Hypothalamus (tissue), 51 donors: ENCODE results near the gene HIF1A.
"Not testable (repeated sequence)": the region's sequence is repeated elsewhere in the genome, so short reads cannot be mapped to it uniquely, and the experiment has no call there.

ENCODE experiments used
- DNase-seq, 51 donors: peaks; one replicate each; lab custom pipeline; 2025; lab: John Stamatoyannopoulos, UW

Gene HIF1A

GRCh38 chr14:61706096-61706690 lies 10.9 kb downstream of the HIF1A start:
- DNase-seq: no peak

- DNase-seq: not testable (repeated sequence)
These were observed 12.5 kb downstream of the HIF1A start for GRCh38 chr14:61707774-61708173.

DNA sequence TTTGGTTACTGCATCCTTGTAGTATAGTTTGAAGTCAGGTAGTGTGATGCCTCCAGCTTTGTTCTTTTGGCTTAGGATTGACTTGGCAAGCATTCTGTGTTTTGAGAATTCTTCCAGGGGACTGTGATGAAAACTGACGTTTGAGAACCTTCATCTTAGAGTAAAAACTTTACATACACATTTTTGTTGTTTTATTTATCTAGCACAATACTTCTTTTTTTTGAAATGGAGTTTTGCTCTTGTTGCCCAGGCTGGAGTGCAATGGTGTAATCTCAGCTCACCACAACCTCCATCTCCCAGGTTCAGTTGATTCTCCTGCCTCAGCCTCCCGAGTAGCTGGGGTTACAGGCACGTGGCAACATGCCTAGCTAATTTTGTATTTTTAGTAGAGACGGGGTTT lies 13.4 kb downstream of the HIF1A start:
- DNase-seq: not testable (repeated sequence)

GRCh38 chr14:61710853-61711817 lies 15.8 kb downstream of the HIF1A start:
- DNase-seq: no peak

GRCh38 chr14:61712137-61712536 lies 16.8 kb downstream of the HIF1A start:
- no peak for DNase-seq

- no peak for DNase-seq
These were observed 18.6 kb downstream of the HIF1A start for GRCh38 chr14:61713724-61714437.

DNA sequence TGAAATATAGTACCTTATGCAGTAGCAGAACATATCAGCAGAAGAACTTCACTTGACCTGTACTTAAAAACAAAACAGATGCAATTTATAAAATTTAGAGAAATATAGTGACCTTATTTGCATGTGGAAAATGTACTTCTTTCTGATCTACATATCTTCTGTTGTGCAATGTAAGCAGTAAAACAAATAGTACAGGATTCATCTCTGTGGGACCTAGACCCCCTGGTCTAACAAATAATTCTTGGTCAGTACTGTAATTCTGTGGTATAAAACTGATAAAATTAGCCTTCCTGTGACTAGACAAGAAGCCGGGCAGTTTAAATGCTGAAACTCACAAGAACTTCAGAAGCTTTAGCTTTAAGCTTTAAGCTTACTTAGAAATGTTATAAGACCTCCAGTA lies 21.6 kb downstream of the HIF1A start:
- DNase-seq: no peak

- no peak for DNase-seq
These were observed 22.7 kb downstream of the HIF1A start for GRCh38 chr14:61718039-61718438.

GRCh38 chr14:61719344-61720293 lies 24.3 kb downstream of the HIF1A start:
- no peak for DNase-seq

DNA sequence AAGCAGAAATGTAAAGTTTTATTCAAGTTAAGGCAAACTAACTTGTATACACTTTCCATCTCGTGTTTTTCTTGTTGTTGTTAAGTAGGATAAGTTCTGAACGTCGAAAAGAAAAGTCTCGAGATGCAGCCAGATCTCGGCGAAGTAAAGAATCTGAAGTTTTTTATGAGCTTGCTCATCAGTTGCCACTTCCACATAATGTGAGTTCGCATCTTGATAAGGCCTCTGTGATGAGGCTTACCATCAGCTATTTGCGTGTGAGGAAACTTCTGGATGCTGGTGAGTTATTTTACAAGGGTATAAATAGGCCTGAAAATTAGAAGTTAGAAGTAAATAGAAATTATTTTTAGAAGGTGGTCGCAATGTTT lies 25.0 kb downstream of the HIF1A start:
- DNase-seq: no peak

DNA sequence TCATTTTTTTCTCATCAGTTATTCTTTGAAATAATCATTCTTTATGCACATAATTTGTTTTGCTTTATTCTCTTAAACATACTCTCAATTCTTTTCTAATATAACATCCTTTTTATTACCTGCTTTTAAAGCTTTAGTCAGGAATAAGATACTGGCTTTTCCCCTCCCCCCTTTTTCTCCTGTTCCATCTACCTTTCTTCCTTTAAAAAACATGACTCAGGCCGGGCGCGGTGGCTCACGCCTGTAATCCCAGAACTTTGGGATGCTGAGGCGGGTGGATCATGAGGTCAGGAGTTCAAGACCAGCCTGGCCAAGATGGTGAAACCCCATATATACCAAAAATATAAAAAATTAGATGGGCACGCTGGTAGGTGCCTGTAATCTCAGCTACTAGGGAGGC lies 25.4 kb downstream of the HIF1A start:
- no peak for DNase-seq

GRCh38 chr14:61724133-61724532 lies 28.8 kb downstream of the HIF1A start:
- DNase-seq: no peak

GRCh38 chr14:61726778-61727658 lies 31.7 kb downstream of the HIF1A start:
- no peak for DNase-seq

GRCh38 chr14:61730756-61731373 lies 35.6 kb downstream of the HIF1A start:
- peak in 1 of 51 donors; percentile 18 for DNase-seq

DNA sequence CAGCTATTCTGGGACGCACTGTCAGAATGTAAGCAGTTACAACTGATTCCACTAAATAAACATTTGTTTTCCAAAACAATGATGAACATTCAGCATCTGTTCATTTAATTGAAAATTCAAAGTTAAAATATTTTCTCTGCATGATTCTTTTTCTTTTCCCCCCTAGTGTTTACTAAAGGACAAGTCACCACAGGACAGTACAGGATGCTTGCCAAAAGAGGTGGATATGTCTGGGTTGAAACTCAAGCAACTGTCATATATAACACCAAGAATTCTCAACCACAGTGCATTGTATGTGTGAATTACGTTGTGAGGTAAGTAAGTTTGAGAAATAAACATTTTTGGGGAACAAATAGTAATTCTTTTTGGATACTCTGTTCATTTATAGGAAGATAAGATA lies 38.7 kb downstream of the HIF1A start:
- no peak for DNase-seq

- no peak for DNase-seq
These were observed 41.4 kb downstream of the HIF1A start for GRCh38 chr14:61736751-61737150.

DNA sequence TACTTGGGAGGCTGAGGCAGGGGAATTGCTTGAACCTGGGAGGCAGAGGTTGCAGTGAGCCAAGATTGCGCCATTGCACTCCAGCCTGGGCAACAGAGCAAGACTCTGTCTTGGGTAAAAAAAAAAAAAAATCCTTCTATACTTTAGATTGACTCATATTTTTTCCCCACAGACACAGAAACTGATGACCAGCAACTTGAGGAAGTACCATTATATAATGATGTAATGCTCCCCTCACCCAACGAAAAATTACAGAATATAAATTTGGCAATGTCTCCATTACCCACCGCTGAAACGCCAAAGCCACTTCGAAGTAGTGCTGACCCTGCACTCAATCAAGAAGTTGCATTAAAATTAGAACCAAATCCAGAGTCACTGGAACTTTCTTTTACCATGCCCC lies 42.6 kb downstream of the HIF1A start:
- DNase-seq: no peak

GRCh38 chr14:61739133-61739532 lies 43.8 kb downstream of the HIF1A start:
- DNase-seq: no peak

- no peak for DNase-seq
These were observed 47.1 kb downstream of the HIF1A start for GRCh38 chr14:61742371-61742770.
